ENCODE data around the gene RFK.
A peak's percentile ranks its signal among the peaks of the same experiment; 100 is the strongest.

The RFK gene

DNA sequence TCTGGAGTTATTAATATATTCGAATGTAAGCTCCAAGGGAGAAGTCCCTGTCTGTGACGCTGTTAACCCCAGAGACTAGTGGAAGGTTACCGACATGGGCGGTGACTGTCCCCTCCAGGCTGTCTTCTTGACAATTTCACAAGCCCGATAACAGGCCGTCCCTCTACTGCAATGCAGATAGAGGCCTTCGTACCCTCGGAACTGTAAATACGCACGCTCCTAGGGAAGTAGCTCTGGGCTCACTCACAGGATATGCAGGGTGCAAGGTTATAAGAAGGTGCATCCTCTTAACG is 680 bp upstream of the RFK start:
- Histone ChIP-seq H3K4me3 (ENCODE audit: low read depth, low read length) (peak overlapping the region; percentile 98), H3K27me3 (ENCODE audit: insufficient read depth, low read length) (no peaks in the 10 kb centered on the region), H3K36me3 (ENCODE audit: insufficient read depth, low read length) (peaks cover 11% of the 10 kb centered on the region), H3K27ac (ENCODE audit: low read depth, low read length) (peak overlapping the region; percentile 94), H3K79me2 (ENCODE audit: control insufficient read depth, insufficient read depth, low read length, unreplicated experiment) (peaks cover 14% of the 10 kb centered on the region), H3K4me1 (ENCODE audit: control insufficient read depth, insufficient read depth, low read length, unreplicated experiment) (peaks cover 7% of the 10 kb centered on the region), H2AFZ (ENCODE audit: low read length, unreplicated experiment) (peak overlapping the region; percentile 99)

- peaks cover 5% of the 10 kb centered on the region for H3K4me1 ChIP-seq (ENCODE audit: control insufficient read depth, insufficient read depth, low read length, unreplicated experiment)
- H3K27me3 ChIP-seq (ENCODE audit: insufficient read depth, low read length) = no peaks in the 10 kb centered on the region
- peaks cover 17% of the 10 kb centered on the region for H3K36me3 ChIP-seq (ENCODE audit: insufficient read depth, low read length)
- no peak overlapping the region for H2AFZ ChIP-seq (ENCODE audit: low read length, unreplicated experiment)
- no peak overlapping the region for H3K4me3 ChIP-seq (ENCODE audit: low read depth, low read length)
- H3K27ac ChIP-seq (ENCODE audit: low read depth, low read length) = no peak overlapping the region
- H3K79me2 ChIP-seq (ENCODE audit: control insufficient read depth, insufficient read depth, low read length, unreplicated experiment) = peaks cover 14% of the 10 kb centered on the region
These were observed 3.6 kb downstream of the RFK start for GRCh38 chr9:76390656-76391055.

GRCh38 chr9:76379494-76379893 is 14.7 kb downstream of the RFK start:
- H3K27ac ChIP-seq (ENCODE audit: low read depth, low read length) = no peak overlapping the region
- no peak overlapping the region for H3K4me3 ChIP-seq (ENCODE audit: low read depth, low read length)
- no peak overlapping the region for H2AFZ ChIP-seq (ENCODE audit: low read length, unreplicated experiment)
- H3K36me3 ChIP-seq (ENCODE audit: insufficient read depth, low read length) = no peaks in the 10 kb centered on the region
- peaks cover 10% of the 10 kb centered on the region for H3K4me1 ChIP-seq (ENCODE audit: control insufficient read depth, insufficient read depth, low read length, unreplicated experiment)
- H3K79me2 ChIP-seq (ENCODE audit: control insufficient read depth, insufficient read depth, low read length, unreplicated experiment) = no peaks in the 10 kb centered on the region
- no peaks in the 10 kb centered on the region for H3K27me3 ChIP-seq (ENCODE audit: insufficient read depth, low read length)

GRCh38 chr9:76378367-76379073 is 15.7 kb downstream of the RFK start:
- Histone ChIP-seq H2AFZ (ENCODE audit: low read length, unreplicated experiment) (no peak overlapping the region), H3K27me3 (ENCODE audit: insufficient read depth, low read length) (no peaks in the 10 kb centered on the region), H3K36me3 (ENCODE audit: insufficient read depth, low read length) (no peaks in the 10 kb centered on the region), H3K4me3 (ENCODE audit: low read depth, low read length) (no peak overlapping the region), H3K27ac (ENCODE audit: low read depth, low read length) (no peak overlapping the region), H3K79me2 (ENCODE audit: control insufficient read depth, insufficient read depth, low read length, unreplicated experiment) (no peaks in the 10 kb centered on the region), H3K4me1 (ENCODE audit: control insufficient read depth, insufficient read depth, low read length, unreplicated experiment) (peaks cover 14% of the 10 kb centered on the region)

- H3K27ac ChIP-seq (ENCODE audit: low read depth, low read length) = no peak overlapping the region
- no peak overlapping the region for H2AFZ ChIP-seq (ENCODE audit: low read length, unreplicated experiment)
- no peak overlapping the region for H3K4me3 ChIP-seq (ENCODE audit: low read depth, low read length)
- no peaks in the 10 kb centered on the region for H3K27me3 ChIP-seq (ENCODE audit: insufficient read depth, low read length)
- no peaks in the 10 kb centered on the region for H3K36me3 ChIP-seq (ENCODE audit: insufficient read depth, low read length)
- no peaks in the 10 kb centered on the region for H3K79me2 ChIP-seq (ENCODE audit: control insufficient read depth, insufficient read depth, low read length, unreplicated experiment)
- H3K4me1 ChIP-seq (ENCODE audit: control insufficient read depth, insufficient read depth, low read length, unreplicated experiment) = peaks cover 21% of the 10 kb centered on the region
These were observed 16.4 kb downstream of the RFK start for GRCh38 chr9:76377791-76378190.

- Histone ChIP-seq H3K27me3 (ENCODE audit: insufficient read depth, low read length) (no peaks in the 10 kb centered on the region), H3K79me2 (ENCODE audit: control insufficient read depth, insufficient read depth, low read length, unreplicated experiment) (no peaks in the 10 kb centered on the region), H3K36me3 (ENCODE audit: insufficient read depth, low read length) (no peaks in the 10 kb centered on the region), H3K4me3 (ENCODE audit: low read depth, low read length) (no peak overlapping the region), H3K27ac (ENCODE audit: low read depth, low read length) (peak overlapping the region; percentile 35; the same call in 1 of the 2 replicates), H3K4me1 (ENCODE audit: control insufficient read depth, insufficient read depth, low read length, unreplicated experiment) (peaks cover 33% of the 10 kb centered on the region), H2AFZ (ENCODE audit: low read length, unreplicated experiment) (no peak overlapping the region)
These were observed 19.3 kb downstream of the RFK start for GRCh38 chr9:76374783-76375559.

DNA sequence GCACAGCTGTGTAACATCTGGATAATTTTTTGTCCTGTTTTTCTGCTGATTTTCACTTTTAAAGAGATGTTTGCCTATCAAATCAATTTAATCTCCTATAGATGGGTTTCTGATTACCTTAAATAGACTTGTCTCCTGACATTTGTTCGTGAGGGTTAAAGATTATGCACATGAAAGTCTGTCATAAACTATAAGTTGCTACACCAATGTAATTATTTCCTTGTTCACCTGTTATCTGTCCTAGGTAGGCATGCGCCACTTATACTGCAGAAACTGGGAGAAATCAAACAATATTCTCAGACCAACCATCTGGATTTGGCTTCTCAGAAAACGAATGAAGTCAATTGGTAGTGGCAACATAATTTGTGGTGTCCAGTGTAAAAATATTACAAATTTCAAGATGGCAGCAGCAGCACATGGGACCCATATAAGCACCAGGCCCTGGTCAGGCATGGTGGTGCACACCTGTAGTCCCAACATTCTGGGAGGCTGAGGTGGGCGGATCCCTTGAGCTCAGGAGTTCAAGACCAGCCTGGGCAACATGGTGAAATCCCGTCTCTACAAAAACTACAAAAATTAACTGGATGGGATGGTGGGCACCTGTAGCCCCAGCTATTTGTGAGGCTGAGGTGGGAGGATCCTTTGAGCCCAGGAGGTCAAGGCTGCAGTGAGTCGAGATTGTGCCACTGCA is 20.3 kb downstream of the RFK start:
- Histone ChIP-seq H3K4me1 (ENCODE audit: control insufficient read depth, insufficient read depth, low read length, unreplicated experiment) (peaks cover 33% of the 10 kb centered on the region), H3K4me3 (ENCODE audit: low read depth, low read length) (no peak overlapping the region), H3K27ac (ENCODE audit: low read depth, low read length) (no peak overlapping the region), H3K27me3 (ENCODE audit: insufficient read depth, low read length) (no peaks in the 10 kb centered on the region), H3K36me3 (ENCODE audit: insufficient read depth, low read length) (no peaks in the 10 kb centered on the region), H2AFZ (ENCODE audit: low read length, unreplicated experiment) (no peak overlapping the region), H3K79me2 (ENCODE audit: control insufficient read depth, insufficient read depth, low read length, unreplicated experiment) (no peaks in the 10 kb centered on the region)

DNA sequence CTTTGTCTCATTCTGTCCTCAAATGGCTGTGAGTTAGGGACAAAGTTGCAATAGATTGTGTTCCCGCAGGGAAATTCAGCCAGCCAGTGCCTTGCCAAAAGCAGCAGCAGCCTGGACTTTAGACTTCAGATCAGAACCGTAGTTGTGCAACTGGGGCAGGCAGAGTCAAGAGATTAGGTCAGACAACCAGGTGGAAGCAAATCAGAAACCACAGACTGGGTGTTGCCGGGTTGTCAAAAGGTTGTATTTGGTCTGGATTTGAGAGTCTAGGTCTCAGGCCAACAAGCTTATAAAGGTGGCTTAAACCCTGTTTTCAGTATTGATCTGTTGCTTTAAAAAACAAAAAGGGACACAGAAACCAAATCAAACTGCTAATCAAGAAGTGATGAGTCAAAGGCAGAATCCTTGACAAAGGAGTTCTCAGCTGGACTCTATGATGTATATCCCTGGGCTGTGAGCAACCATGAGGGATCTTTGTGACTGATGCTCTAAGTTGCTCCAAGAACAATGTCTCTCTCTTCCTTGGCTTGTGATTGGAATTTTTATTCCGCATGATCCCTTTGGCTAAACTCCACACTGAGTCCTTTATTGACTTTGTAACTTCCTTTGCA is 20.9 kb downstream of the RFK start:
- H3K27me3 ChIP-seq (ENCODE audit: insufficient read depth, low read length) = no peaks in the 10 kb centered on the region
- 0 out of 2 replicates have a peak overlapping the region, but pooled peaks have one; percentile 1 for H3K27ac ChIP-seq (ENCODE audit: low read depth, low read length)
- no peak overlapping the region for H2AFZ ChIP-seq (ENCODE audit: low read length, unreplicated experiment)
- no peak overlapping the region for H3K4me3 ChIP-seq (ENCODE audit: low read depth, low read length)
- H3K36me3 ChIP-seq (ENCODE audit: insufficient read depth, low read length) = no peaks in the 10 kb centered on the region
- peaks cover 33% of the 10 kb centered on the region for H3K4me1 ChIP-seq (ENCODE audit: control insufficient read depth, insufficient read depth, low read length, unreplicated experiment)
- H3K79me2 ChIP-seq (ENCODE audit: control insufficient read depth, insufficient read depth, low read length, unreplicated experiment) = no peaks in the 10 kb centered on the region

DNA sequence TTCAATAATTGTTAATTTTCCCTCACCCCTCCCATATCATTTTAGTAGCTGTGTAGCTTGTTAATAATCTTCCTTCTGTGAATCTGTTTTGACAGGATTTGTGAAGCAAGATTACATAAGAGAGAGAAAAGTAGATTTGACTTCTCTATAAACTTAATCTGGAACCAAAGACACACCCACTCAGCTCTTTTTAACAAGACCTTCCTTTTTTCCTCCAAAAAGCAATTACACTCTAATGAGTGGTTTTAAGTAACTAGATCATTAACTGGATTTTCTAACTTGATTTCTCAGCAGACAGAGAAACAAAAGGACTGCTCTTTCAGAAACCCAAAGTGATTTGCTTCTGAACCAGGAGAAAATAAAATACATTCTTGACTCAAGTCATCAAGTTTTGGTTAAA is 21.9 kb downstream of the RFK start:
- peaks cover 33% of the 10 kb centered on the region for H3K4me1 ChIP-seq (ENCODE audit: control insufficient read depth, insufficient read depth, low read length, unreplicated experiment)
- H2AFZ ChIP-seq (ENCODE audit: low read length, unreplicated experiment) = no peak overlapping the region
- 0 out of 2 replicates have a peak overlapping the region, but pooled peaks have one; percentile 9 for H3K4me3 ChIP-seq (ENCODE audit: low read depth, low read length)
- no peaks in the 10 kb centered on the region for H3K27me3 ChIP-seq (ENCODE audit: insufficient read depth, low read length)
- H3K27ac ChIP-seq (ENCODE audit: low read depth, low read length) = no peak overlapping the region; the same call in 1 of the 2 replicates
- H3K36me3 ChIP-seq (ENCODE audit: insufficient read depth, low read length) = no peaks in the 10 kb centered on the region
- H3K79me2 ChIP-seq (ENCODE audit: control insufficient read depth, insufficient read depth, low read length, unreplicated experiment) = no peaks in the 10 kb centered on the region

GRCh38 chr9:76371901-76372300 is 22.3 kb downstream of the RFK start:
- H3K27me3 ChIP-seq (ENCODE audit: insufficient read depth, low read length) = no peaks in the 10 kb centered on the region
- H3K4me1 ChIP-seq (ENCODE audit: control insufficient read depth, insufficient read depth, low read length, unreplicated experiment) = peaks cover 33% of the 10 kb centered on the region
- H3K4me3 ChIP-seq (ENCODE audit: low read depth, low read length) = 0 out of 2 replicates have a peak overlapping the region, but pooled peaks have one; percentile 9
- no peak overlapping the region for H2AFZ ChIP-seq (ENCODE audit: low read length, unreplicated experiment)
- no peak overlapping the region; the same call in 1 of the 2 replicates for H3K27ac ChIP-seq (ENCODE audit: low read depth, low read length)
- H3K79me2 ChIP-seq (ENCODE audit: control insufficient read depth, insufficient read depth, low read length, unreplicated experiment) = no peaks in the 10 kb centered on the region
- H3K36me3 ChIP-seq (ENCODE audit: insufficient read depth, low read length) = no peaks in the 10 kb centered on the region
